Stimulated activated CD8-positive, alpha-beta memory T cell treated with anti-CD3 and anti-CD28 coated beads, Interleukin-7, amount 100 ng/mL, for 24 hours (primary cell): ENCODE data around the gene TNFRSF11A.

Experiments
- DNase-seq: peaks from one replicate; pipeline ENCODE4 v3.0.0-alpha.2; 2020; ENCODE audit warnings: low read depth

The TNFRSF11A gene

DNA sequence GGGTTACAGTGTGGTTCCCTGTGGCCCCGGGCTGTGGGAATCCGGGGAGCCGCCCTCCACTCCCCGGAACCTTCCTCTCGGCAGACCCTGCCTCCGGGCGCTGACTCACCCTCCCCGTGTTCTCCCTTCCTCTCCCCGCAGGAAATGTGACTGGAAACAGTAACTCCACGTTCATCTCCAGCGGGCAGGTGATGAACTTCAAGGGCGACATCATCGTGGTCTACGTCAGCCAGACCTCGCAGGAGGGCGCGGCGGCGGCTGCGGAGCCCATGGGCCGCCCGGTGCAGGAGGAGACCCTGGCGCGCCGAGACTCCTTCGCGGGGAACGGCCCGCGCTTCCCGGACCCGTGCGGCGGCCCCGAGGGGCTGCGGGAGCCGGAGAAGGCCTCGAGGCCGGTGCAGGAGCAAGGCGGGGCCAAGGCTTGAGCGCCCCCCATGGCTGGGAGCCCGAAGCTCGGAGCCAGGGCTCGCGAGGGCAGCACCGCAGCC, 59.5 kb downstream of the TNFRSF11A start:
- no peak for DNase-seq

DNA sequence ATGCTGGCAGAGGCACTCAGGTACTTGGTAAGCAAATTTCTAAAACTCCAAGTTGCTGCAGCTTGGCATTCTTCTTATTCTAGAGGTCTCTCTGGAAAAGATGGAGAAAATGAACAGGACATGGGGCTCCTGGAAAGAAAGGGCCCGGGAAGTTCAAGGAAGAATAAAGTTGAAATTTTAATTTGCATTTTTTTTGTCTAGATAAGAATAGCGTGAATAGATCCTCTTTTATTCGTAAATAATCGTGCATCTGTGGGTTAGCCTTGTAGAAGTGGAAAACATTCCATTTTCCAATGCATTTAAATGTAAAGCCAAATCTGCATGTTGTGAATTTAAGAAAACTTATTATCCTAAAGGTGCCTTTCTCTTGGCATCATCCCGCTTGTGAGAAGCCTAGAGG, 61.0 kb downstream of the TNFRSF11A start:
- DNase-seq: no peak

DNA sequence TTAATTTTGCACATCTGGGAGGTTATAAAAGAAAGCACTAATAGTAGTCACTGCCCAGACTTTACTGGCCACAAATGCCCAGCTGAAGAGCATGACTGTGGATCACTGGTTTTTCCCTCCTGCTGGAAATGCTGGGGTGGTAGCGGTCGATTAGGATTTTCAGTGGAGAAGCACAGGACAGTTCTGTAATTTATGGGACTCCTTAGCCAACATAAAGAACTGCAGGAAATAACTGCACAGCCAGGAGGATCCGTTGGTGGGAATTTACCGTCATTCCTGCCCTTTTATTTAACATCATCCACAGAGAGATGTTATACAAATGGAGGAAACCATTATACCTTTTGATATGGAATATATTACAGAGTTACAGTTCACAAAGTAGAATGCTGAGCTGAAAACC, 61.5 kb downstream of the TNFRSF11A start:
- no peak for DNase-seq

- DNase-seq: no peak
Measured at GRCh38 chr18:62387257-62387656, 62.1 kb downstream of the TNFRSF11A start.

- DNase-seq: no peak
Measured at GRCh38 chr18:62388855-62389760, 64.0 kb downstream of the TNFRSF11A start.

GRCh38 chr18:62389761-62390481, 64.8 kb downstream of the TNFRSF11A start:
- DNase-seq: no peak

- DNase-seq: no peak
Measured at GRCh38 chr18:62394006-62394763, 69.1 kb downstream of the TNFRSF11A start.

DNA sequence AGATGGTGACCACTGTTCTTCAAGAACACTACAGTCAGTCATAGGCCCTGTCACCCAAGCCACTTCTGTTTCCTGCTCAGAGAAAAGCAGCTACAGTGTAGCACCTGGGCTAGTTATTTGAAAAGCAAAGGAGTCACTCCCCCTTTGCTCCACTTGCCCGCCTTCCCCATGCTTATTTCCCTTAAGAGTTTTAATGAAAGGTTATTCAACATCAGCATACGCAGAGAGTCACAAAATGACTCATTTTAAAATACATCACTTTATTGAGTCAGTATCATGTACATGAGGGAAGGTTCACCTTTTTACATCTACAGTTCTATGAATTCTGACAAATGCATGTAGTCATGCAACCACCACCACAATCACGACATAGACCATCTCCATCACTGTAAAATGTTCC, 71.3 kb downstream of the TNFRSF11A start:
- DNase-seq: no peak

- DNase-seq: no peak
Measured at GRCh38 chr18:62396967-62397366, 71.9 kb downstream of the TNFRSF11A start.

DNA sequence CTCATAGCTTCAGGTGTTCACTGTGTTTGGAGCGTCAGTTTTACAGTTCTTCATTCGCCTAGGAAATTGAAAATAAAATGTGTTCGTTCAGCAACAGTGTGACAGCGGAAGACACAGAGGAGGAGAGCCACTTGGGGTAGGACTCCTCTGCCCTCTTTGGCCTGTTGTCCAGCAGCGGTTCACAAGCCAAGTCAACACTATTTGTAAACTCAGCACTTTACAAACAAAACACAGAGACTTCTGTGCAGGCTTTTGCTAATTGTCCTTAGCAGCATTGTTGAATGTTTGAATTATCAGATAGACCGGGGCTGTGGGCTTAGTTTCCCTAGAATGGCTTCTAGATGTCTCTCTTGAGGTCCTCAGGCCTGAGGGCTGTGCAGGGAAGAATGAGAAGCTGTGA, 73.2 kb downstream of the TNFRSF11A start:
- no peak for DNase-seq

DNA sequence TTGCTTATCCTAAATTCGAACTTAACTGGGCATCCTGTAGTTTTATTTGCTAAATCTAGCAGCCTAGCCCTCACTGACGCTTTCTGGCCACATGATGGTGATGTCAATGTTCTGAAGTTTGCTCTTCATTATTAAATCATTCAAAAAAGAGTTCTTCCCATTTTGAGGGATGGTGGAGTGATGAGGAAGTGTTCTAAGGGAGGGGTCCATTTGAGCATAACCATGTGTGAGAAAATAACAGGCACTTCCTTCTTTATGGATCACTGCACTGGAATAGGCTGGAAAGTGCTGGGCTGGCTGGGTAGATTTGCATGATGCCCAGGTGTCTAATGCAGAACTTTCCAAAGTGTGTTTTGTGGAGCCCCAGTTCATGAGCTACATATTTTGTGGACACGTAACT, 74.2 kb downstream of the TNFRSF11A start:
- DNase-seq: no peak

DNA sequence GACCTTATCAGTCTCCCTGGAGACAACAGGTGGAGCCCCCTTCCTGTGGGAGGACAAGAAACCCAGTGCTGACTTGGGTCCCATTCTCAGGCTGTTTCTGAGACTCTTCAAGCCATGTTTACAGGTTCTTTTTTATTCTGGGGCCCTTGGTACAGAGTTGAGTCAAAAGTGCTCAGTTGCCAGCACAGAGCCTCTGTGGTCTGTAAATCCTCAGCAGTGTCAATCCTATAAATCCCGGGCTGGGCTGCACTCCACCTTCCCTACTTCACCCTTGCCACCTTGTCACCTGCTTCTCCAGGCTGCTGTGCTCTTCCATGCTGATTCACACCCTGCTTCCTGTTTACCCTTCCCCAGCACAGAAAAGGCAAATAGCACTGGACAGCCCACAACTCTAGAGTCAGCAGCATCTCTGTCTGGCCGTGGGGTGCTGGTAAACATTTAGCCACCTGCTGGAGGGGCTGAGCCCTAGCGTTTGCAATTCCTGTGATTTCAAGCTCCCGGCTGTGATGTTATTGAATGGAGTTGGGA, 74.7 kb downstream of the TNFRSF11A start:
- no peak for DNase-seq

- no peak for DNase-seq
Measured at GRCh38 chr18:62400916-62401315, 75.8 kb downstream of the TNFRSF11A start.

DNA sequence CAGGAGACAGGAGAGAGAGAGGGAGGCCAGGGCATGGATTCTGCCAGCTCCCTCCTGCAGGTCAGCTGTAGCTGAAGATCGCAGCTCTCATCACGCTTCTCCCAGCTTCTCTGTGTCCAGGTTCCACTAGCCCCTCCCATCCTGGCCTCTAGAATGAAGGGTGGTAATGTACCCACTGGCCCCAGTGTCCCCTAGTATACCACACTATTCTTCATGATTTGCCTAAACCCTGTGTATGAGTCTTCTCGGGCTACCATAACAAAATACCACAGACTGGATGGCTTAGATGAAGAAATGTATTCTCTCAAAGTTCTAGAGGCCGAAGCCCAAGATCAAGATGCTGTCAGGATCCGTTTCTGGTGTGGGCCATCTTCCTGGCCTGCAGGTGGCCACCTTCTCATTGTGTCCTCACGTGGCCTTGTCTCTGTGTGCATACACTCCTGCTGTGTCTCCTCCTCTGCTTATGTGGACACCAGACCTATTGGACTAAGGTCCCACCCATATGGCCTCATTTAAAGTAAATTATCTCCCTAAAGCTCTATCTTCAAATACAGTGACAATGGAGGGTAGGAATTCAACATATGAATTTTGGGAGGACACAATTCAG, 77.3 kb downstream of the TNFRSF11A start:
- DNase-seq: no peak

GRCh38 chr18:62403120-62403519, 78.0 kb downstream of the TNFRSF11A start:
- no peak for DNase-seq

DNA sequence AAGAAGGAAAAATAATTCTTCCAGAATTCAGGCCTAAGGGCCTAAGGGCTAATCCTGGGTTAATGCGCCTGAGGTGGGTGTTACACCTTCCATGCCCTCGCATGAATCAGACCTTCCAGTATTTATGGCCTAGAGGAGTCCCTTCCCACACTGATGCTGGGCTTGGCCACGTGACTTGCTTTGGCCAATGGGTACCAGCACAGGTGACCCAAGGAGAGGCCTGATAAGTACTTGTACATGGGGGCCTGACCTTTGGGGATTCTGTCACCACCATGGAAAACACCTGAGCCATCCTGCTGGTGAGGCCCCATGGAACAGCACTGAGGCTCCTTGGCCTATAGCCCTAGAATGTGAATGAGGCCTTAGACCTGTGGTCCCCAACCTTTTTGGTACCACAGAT, 79.8 kb downstream of the TNFRSF11A start:
- DNase-seq: no peak

- no peak for DNase-seq
Measured at GRCh38 chr18:62407660-62408059, 82.5 kb downstream of the TNFRSF11A start.

DNA sequence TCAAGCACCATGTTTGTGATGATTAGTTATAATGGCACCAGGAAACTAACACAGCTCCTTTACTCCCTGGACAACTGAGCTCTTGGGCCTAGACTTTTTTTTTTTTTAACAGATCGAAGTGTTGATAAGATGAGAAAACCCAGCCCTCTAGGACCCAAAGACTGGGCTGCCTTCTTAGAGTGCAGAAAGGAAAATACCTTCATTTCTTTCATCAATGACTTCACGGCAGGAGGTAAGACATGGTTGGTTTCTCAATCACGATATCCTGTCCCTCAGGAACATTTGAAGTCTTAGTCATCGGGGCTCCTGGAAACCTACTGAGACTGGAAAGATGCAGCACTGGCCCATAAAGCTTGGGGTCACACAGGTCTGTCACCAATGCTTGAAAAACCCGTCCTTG, 84.7 kb downstream of the TNFRSF11A start:
- DNase-seq: no peak

DNA sequence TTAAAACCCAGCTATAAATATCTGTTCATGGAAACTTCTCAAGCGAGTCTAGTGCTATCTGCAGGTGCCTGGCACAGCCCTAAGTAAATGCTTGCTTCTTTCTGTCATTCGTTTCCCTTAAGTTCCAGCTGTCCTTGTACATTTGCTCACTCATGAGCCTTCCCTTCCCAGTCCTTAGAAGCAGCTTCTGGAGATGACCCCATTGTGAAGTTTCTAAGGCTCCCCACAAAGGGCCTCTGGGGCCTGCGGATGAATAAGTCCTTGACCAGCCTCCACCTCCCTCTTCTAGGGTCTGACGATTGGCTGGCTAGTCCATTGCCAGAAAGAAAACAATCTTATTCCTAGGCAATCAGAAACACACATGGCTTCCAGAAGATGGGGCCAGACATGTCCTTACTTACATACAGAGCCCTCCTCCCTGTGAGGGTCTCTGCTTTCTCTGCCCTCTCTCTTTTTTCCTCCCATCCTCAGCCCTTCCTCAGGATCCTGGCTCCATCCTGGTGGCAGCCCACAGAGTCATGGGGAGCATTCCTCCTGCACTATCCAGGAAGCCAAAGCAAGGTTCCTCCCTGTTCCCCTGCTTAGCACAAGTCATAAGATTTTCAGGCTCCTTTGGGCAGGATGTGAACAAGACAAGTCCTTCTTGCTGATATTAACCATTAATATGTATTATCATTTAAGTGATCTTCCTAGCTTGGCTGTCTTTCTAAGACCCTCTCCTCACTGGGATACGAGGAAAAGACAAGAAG, 87.3 kb downstream of the TNFRSF11A start:
- DNase-seq: no peak

DNA sequence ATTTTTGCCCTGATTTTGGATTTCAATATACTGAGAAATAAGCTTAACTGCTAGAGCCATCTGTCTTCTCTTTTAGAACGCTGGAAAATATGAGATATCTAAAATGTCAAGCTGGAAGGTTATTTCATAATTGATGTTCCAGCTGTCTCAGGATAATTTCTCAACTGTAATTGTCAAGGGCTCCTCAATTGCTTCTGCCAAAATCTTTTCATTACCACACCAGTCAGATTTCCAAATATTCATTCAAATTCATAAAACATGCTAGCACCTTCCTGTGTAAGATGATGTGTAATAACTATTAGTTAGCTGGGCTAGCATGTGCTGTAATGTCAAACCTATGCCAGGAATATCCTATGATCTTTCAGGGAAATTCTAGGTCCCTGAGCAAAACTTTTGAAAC, 88.1 kb downstream of the TNFRSF11A start:
- DNase-seq: no peak

GRCh38 chr18:62418258-62418657, 93.1 kb downstream of the TNFRSF11A start:
- DNase-seq: no peak
